SU-DHL-6 (cell line): Measurements from ENCODE around the gene ODAD2.

Experiments
- H2AFZ ChIP-seq: fragments of 200-600 bp; sonication (generic); 2 replicates; pipeline ENCODE4 v1.6.1; 2014; ENCODE audit warnings: low read depth, mild to moderate bottlenecking, moderate library complexity, mixed read lengths, antibody characterized with exemption, low read length; ENCODE audit not compliant: severe bottlenecking
- H3F3A ChIP-seq: fragments of 200-600 bp; shearing (Covaris generic); 2 replicates; pipeline ENCODE4 v1.6.0; 2016; ENCODE audit warnings: antibody characterized with exemption, mild to moderate bottlenecking; ENCODE audit not compliant: insufficient read depth
- H3K27ac ChIP-seq: fragments of 200-600 bp; sonication (generic); 2 replicates; pipeline ENCODE4 v1.5.1; 2016; ENCODE audit warnings: low read depth, mild to moderate bottlenecking, low read length, moderate library complexity, mixed read lengths
- H3K27me3 ChIP-seq: fragments of 200-600 bp; sonication (generic), shearing (Covaris generic); 2 replicates; pipeline ENCODE4 v1.6.0; 2014; ENCODE audit warnings: mild to moderate bottlenecking, low read length
- H3K36me3 ChIP-seq: fragments of 200-600 bp; sonication (generic); 2 replicates; pipeline ENCODE4 v1.6.1; 2014; ENCODE audit warnings: mild to moderate bottlenecking, low read length, mixed read lengths
- H3K4me2 ChIP-seq: fragments of 300-600, 200-600 bp; shearing (Covaris generic), sonication (generic); 2 replicates; pipeline ENCODE4 v1.6.0; 2014; ENCODE audit warnings: low read length, low read depth, mild to moderate bottlenecking; ENCODE audit not compliant: poor library complexity, severe bottlenecking
- H3K4me3 ChIP-seq: fragments of 200-600 bp; sonication (generic); 2 replicates; pipeline ENCODE4 v1.5.1; 2014; ENCODE audit warnings: antibody characterized with exemption, low read length, mild to moderate bottlenecking, mixed read lengths; ENCODE audit not compliant: insufficient read depth, poor library complexity, severe bottlenecking
- H3K79me2 ChIP-seq: fragments of 200-600 bp; sonication (generic); 2 replicates; pipeline ENCODE4 v1.6.1; 2014; ENCODE audit warnings: mild to moderate bottlenecking, low read length, moderate library complexity; ENCODE audit not compliant: insufficient read depth
- H3K9ac ChIP-seq: fragments of 200-600 bp; sonication (generic); 2 replicates; pipeline ENCODE4 v1.7.0; 2014; ENCODE audit warnings: mild to moderate bottlenecking, low read length
- H3K9me2 ChIP-seq: fragments of 200-600 bp; sonication (generic); replicated peaks from 2 replicates; pipeline ENCODE4 v1.6.1; 2014; ENCODE audit warnings: low read length; ENCODE audit not compliant: insufficient read depth
- H3K9me3 ChIP-seq: fragments of 200-600 bp; sonication (generic); 2 replicates; pipeline ENCODE4 v1.6.1; 2014; ENCODE audit warnings: low read length, mixed read lengths; ENCODE audit not compliant: insufficient read depth
- H4K20me1 ChIP-seq: fragments of 200-600 bp; sonication (generic); 2 replicates; pipeline ENCODE4 v1.6.1; 2014; ENCODE audit warnings: low read depth, mild to moderate bottlenecking, antibody characterized with exemption, low read length, moderate library complexity, mixed read lengths
- CTCF ChIP-seq: fragments of 200-600 bp; sonication (generic); IDR thresholded peaks from one replicate; pipeline ENCODE4 v1.5.1; 2017; ENCODE audit warnings: antibody characterized with exemption, mild to moderate bottlenecking, low read length, moderate library complexity; ENCODE audit not compliant: insufficient read depth, poor library complexity, severe bottlenecking
- EZH2phosphoT487 ChIP-seq: fragments of 200-600 bp; sonication (generic), shearing (Covaris generic); conservative IDR thresholded peaks from 2 replicates; pipeline ENCODE4 v1.6.1; 2018; ENCODE audit warnings: mild to moderate bottlenecking, antibody characterized with exemption, low read length, moderate library complexity, mixed read lengths

Gene ODAD2

GRCh38 chr10:27878281-27878680, 120.6 kb downstream of the ODAD2 start:
- Histone ChIP-seq H3K4me2 (no peak overlapping the region), H2AFZ (no peak overlapping the region), H3K36me3 (no peaks in the 10 kb centered on the region), H3K79me2 (no peaks in the 10 kb centered on the region), H3K9ac (no peak overlapping the region), H3K9me2 (no peaks in the 10 kb centered on the region), H3F3A (no peaks in the 10 kb centered on the region), H4K20me1 (no peaks in the 10 kb centered on the region), H3K9me3 (no peaks in the 10 kb centered on the region), H3K27me3 (no peaks in the 10 kb centered on the region), H3K4me3 (no peak overlapping the region), H3K27ac (no peak overlapping the region)
- no peak for TF ChIP-seq EZH2phosphoT487
- no peak for TF ChIP-seq CTCF

- H3K4me3 ChIP-seq = no peak overlapping the region
- H3K36me3 ChIP-seq = no peaks in the 10 kb centered on the region
- no peak overlapping the region for H2AFZ ChIP-seq
- H3K27me3 ChIP-seq = no peaks in the 10 kb centered on the region
- no peak overlapping the region for H3K4me2 ChIP-seq
- no peak overlapping the region for H3K9ac ChIP-seq
- no peaks in the 10 kb centered on the region for H4K20me1 ChIP-seq
- no peak for TF ChIP-seq EZH2phosphoT487
- no peak for TF ChIP-seq CTCF
- no peaks in the 10 kb centered on the region for H3K9me3 ChIP-seq
- no peaks in the 10 kb centered on the region for H3K9me2 ChIP-seq
- H3K27ac ChIP-seq = no peak overlapping the region
- no peaks in the 10 kb centered on the region for H3F3A ChIP-seq
- H3K79me2 ChIP-seq = no peaks in the 10 kb centered on the region
These were observed 133.7 kb downstream of the ODAD2 start for GRCh38 chr10:27865221-27865635.

- no peaks in the 10 kb centered on the region for H3K9me2 ChIP-seq
- TF ChIP-seq EZH2phosphoT487 = no peak
- no peak for TF ChIP-seq CTCF
- no peaks in the 10 kb centered on the region for H3K79me2 ChIP-seq
- H3K36me3 ChIP-seq = no peaks in the 10 kb centered on the region
- no peak overlapping the region for H3K27ac ChIP-seq
- no peaks in the 10 kb centered on the region for H3F3A ChIP-seq
- no peak overlapping the region for H3K9ac ChIP-seq
- H3K9me3 ChIP-seq = no peaks in the 10 kb centered on the region
- H2AFZ ChIP-seq = no peak overlapping the region
- H4K20me1 ChIP-seq = no peaks in the 10 kb centered on the region
- H3K4me3 ChIP-seq = no peak overlapping the region
- no peak overlapping the region for H3K4me2 ChIP-seq
- no peaks in the 10 kb centered on the region for H3K27me3 ChIP-seq
These were observed 137.1 kb downstream of the ODAD2 start for GRCh38 chr10:27861781-27862180.

- Histone ChIP-seq H3K79me2 (no peaks in the 10 kb centered on the region), H3F3A (no peaks in the 10 kb centered on the region), H3K27me3 (no peaks in the 10 kb centered on the region), H3K4me3 (no peak overlapping the region), H3K9ac (no peak overlapping the region), H3K9me2 (no peaks in the 10 kb centered on the region), H3K4me2 (no peak overlapping the region), H3K36me3 (no peaks in the 10 kb centered on the region), H2AFZ (no peak overlapping the region), H3K27ac (no peak overlapping the region), H4K20me1 (no peaks in the 10 kb centered on the region), H3K9me3 (no peaks in the 10 kb centered on the region)
- TF ChIP-seq CTCF (no peak), EZH2phosphoT487 (no peak)
These were observed 141.3 kb downstream of the ODAD2 start for GRCh38 chr10:27857616-27858015.
